HG03066 (cell line): ENCODE measurements around the gene PGLYRP3.
"Not testable (repeated sequence)": the region's sequence is repeated elsewhere in the genome, so short reads cannot be mapped to it uniquely, and the experiment has no call there.

Source experiments
- ATAC-seq: cut with Tn5 transposase; IDR thresholded peaks from one replicate; pipeline ENCODE4 v1.9.1; 2021; ENCODE audit warnings: low read depth; ENCODE audit not compliant: unreplicated experiment

The PGLYRP3 gene

DNA sequence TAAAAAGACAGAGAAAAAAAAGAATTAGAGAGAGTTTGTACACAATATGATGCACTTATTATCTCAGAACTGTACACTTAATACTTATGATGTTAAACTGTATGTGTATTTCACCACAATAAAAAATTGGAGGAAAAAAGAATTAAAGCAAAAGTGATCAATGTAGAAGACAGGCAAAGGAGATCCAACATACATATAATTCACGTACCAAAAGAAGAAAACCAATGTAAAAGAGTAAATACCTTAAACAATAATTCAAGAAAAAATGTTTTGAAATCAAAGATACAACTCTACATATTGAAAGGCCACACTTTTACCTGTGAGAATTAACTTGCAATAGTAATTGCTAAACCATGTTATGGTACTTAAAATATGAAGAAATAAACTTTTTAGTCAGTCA, 9.8 kb upstream of the PGLYRP3 start:
- no peak for ATAC-seq

GRCh38 chr1:153318145-153318544, 5.4 kb upstream of the PGLYRP3 start:
- not testable (repeated sequence) for ATAC-seq

DNA sequence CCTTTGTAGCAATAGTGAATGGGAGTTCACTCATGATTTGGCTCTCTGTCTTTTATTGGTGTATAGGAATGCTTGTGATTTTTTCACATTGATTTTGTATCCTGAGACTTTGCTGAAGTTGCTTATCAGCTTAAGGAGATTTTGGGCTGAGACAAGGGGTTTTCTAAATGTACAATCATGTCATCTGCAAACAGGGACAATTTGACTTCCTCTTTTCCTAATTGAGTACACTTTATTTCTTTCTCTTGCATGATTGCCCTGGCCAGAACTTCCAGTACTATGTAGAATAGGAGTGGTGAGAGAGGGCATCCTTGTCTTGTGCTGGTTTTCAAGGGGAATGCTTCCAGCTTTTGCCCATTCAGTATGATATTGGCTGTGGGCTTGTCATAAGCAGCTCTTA, 3.3 kb upstream of the PGLYRP3 start:
- not testable (repeated sequence) for ATAC-seq

- ATAC-seq, result not testable (repeated sequence)
Observed at GRCh38 chr1:153314388-153314787, 1.6 kb upstream of the PGLYRP3 start.

DNA sequence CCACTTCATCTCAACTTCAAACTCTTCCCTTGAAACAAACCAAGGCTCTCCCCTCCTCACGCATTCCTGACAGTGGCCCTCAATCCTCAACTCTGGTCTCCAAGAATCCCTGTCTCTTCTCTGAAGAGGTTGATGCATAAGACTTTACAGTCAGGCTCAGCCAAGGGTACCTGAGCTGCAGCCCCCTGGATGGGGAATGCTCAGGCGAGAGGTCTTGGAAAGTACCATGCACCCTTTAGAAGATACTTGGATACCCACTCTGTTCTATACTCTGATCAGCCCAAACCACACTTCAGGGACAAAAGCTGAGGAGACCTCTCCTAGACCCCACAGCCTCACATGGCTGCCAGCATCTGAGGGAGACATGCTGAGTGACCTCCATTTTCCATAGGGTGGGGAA, 536 bp upstream of the PGLYRP3 start:
- ATAC-seq, result no peak

- no peak for ATAC-seq
Observed at GRCh38 chr1:153310526-153310925, 2.2 kb downstream of the PGLYRP3 start.

- no peak for ATAC-seq
Observed at GRCh38 chr1:153309441-153309840, 3.3 kb downstream of the PGLYRP3 start.

- ATAC-seq, result no peak
Observed at GRCh38 chr1:153308540-153308939, 4.2 kb downstream of the PGLYRP3 start.

GRCh38 chr1:153307221-153307600, 5.5 kb downstream of the PGLYRP3 start:
- no peak for ATAC-seq

- ATAC-seq, result no peak
Observed at GRCh38 chr1:153306303-153307220, 6.2 kb downstream of the PGLYRP3 start.

GRCh38 chr1:153305682-153306081, 7.1 kb downstream of the PGLYRP3 start:
- ATAC-seq, result no peak

DNA sequence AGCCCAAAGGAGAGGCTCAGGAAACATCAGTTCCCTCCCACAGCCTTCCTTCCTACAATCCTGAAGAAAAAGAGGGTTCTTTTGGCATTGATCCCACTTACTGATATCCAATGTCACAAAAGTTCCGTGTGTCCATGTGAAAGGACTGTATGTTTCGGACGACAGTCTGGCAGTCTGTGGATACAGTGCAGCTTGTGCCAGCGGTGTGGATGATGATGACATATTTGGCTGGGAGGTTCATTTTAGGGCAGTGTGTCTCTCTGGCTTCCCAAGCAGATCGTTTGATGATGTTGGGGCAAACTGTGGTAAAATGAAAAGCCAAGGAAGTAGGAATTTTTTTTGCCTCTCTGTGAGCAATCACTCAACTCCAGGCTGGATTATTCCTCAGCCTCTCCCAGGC, 10.4 kb downstream of the PGLYRP3 start:
- no peak for ATAC-seq

GRCh38 chr1:153293851-153294250, 18.9 kb downstream of the PGLYRP3 start:
- ATAC-seq, result no peak

DNA sequence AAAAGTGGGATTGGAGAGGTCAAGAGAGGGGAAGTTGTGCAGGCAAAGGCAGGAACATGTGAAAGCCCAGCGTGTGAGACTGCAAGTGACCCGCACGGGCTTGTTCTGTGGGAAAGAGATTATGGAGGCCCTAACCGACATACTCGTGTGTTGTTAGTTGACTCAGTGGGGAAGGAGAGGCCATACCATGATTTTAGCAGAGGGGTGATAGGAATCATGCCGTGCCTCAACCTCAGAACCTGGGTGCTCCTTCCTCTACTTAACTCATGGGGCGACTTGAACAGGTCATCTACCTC, 19.3 kb downstream of the PGLYRP3 start:
- ATAC-seq, result no peak

GRCh38 chr1:153292740-153293479, 19.8 kb downstream of the PGLYRP3 start:
- ATAC-seq, result no peak

GRCh38 chr1:153292185-153292584, 20.6 kb downstream of the PGLYRP3 start:
- no peak for ATAC-seq

- ATAC-seq, result no peak
Observed at GRCh38 chr1:153291514-153291913, 21.2 kb downstream of the PGLYRP3 start.

DNA sequence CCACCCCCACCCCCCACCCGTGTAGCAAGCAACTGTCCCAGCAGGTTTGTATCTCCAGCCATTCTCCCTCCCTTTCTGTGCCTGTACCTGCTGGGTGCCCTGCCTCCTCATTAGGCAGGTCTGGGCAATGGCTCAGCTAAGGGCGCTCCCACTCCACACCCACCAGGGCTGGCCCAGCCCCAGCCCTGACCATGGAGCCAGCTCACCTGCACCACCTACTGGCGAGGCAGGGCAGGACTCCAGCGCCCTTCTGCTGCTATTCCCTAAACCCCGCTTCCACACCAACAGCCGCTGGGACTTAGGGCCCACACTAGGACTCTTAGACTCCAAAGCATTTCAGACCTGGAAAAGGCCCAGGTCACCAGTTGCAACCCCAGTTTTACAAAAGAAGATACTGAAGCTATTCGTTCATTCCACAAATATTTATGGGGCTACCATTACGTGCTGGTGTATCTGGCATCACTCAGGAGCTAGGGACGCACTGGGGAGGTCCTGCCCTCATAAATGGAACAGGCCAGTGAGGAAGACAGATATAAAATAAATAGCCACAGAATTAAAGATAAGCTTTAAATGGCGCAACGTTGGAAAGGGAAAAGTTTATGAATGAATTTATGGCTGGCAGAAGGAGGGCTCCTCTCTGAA, 24.0 kb downstream of the PGLYRP3 start:
- ATAC-seq, result no peak

GRCh38 chr1:153277852-153278251, 34.9 kb downstream of the PGLYRP3 start:
- no peak for ATAC-seq

DNA sequence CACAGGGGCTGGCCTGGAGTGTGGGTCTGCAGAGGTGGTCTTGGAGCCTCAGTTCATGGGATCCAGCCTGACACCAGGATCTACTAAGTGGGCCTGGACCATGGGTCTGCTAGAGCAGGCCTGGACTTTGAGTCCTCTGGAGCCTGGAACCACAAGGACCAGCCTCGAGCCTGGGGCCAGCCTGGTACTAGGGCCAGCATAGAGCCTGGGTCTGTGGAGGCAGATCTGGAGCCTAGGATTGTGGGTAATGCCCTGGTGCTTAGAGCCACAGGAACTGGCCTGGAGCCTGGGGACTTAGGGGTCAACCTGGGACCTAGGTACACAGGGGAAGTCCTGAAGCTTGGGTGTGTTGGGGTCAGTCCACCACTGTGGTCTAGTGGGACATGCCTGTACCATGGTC, 40.6 kb downstream of the PGLYRP3 start:
- no peak for ATAC-seq

DNA sequence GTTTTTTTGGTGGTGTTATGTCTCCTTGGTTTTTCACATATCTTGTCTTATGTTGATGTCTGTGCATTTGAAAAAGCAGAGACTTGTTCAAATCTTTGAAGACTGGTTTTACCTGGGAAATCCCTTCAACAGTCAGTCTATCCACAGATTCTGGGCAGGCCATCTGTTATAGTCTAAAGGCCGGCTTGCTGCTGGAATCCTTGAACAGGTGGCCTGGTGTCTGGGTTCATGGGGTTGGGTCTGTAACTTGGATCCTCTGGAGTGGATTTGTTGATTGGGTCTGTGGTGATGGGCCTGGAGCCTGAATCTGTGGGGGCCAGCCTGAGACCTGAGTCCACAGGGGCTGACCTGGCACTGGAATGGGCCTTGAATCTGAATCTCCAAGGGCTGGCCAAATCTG, 41.0 kb downstream of the PGLYRP3 start:
- no peak for ATAC-seq

- no peak for ATAC-seq
Observed at GRCh38 chr1:153265457-153265856, 47.3 kb downstream of the PGLYRP3 start.
